CD4-positive, alpha-beta T cell treated with Interleukin-1 beta for 1 hour (primary cell): ENCODE data around the gene ZBTB25.

Experiments
- DNase-seq, 2 donors: peaks; one replicate each; pipeline ENCODE4 v3.0.0-alpha.2; 2020 to 2022

Gene ZBTB25

DNA sequence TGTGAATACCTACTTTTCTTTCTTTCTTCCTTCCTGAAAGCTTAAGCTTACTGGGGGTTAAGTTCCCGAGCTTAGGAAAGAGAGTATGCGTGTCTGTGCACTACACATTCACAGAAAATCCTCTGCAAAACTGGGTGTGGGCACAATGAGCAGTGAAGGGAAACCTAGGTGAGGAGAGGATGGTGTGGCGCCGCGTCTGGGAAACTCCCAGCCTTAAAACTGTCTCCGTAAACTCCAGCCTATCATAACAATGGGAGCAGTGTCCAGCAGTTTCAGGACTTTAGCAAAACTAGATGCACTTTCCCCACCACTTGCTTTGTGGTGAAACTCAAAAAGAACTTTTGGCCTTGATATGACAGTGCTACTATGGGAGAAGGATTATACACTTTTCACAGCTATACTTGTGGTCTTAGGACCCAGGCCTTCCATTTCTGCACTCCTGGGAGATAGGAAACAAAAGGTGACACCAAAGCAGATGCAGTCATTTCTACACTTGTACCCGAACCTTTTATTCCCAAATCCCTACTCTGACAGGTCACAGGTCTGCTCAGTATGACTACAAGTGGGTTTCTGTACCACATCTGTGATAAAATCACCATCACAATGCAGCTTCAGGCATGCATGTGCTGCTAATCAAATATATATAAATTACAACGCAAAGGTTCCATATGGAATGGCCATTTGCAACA lies 27.9 kb downstream of the ZBTB25 start:
- DNase-seq: no peak

DNA sequence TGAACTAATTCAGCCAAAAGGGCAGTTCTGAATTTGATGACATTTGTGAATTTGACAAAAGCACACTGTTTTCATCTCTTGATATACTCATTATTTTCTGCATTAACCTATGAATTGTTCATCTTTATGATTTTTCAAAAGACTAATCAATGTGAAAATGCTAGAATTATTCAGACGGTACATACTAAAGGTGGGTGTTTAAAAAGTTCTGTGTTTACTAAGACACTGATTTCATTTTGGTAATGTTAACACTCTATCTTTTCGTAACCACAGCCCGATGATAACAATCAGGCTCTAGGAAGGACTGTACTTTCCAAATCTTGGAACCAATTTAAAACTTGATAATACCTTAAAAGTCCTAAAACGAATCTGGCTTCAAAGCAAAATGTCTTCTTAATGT lies 28.9 kb downstream of the ZBTB25 start:
- no peak for DNase-seq

GRCh38 chr14:64474041-64474440 lies 29.6 kb downstream of the ZBTB25 start:
- DNase-seq: no peak

DNA sequence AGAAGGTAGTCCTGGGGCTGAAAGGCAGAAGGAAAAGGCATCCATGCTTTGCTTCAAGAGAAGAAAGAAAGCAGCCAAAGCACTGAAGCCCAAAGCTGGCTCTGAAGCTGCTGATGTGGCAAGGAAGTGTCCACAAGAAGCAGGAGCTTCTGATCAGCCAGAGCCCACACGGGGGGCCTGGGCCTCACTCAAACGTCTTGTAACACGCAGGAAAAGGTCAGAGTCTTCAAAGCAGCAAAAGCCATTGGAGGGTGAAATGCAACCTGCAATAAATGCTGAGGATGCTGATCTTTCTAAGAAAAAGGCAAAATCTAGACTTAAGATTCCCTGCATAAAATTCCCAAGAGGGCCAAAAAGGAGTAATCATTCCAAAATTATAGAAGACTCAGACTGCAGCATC lies 35.2 kb downstream of the ZBTB25 start:
- no peak for DNase-seq

DNA sequence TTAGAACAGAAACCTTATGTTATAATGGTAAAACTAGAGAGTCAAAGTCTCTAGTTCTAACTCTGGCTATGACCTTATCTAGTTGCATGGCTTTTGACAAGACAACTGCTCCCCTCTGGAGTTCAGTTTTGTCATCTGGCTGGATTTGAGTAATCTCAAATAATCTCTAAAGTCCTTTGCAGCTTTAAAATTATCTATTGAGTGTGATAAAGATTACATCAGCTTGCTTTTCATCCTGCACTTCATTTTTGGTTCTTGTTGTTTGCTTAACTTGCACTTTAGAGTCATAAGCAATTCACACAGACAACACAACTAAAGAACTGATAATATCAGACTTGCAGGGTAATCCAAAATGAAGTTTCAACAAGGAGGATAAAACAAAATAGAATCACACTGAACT lies 36.1 kb downstream of the ZBTB25 start:
- DNase-seq: no peak

DNA sequence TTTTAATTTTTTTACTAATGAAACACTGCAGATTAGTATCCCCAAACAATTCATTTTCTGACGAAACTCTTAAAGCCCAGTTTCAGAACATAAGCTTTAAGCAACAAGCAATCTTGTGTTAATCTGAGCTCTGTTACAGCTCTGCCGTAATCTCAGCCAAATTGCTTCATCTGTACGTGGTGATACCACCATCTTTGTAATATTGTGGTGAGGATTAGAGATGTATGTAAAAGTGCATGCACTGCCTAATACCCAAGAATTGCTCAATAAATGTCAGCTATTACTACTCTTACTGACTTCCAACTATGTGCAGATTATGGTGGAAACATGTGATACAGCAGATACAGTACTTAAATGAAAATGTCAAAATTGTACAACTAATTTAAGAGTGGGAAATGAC lies 36.5 kb downstream of the ZBTB25 start:
- DNase-seq: no peak

DNA sequence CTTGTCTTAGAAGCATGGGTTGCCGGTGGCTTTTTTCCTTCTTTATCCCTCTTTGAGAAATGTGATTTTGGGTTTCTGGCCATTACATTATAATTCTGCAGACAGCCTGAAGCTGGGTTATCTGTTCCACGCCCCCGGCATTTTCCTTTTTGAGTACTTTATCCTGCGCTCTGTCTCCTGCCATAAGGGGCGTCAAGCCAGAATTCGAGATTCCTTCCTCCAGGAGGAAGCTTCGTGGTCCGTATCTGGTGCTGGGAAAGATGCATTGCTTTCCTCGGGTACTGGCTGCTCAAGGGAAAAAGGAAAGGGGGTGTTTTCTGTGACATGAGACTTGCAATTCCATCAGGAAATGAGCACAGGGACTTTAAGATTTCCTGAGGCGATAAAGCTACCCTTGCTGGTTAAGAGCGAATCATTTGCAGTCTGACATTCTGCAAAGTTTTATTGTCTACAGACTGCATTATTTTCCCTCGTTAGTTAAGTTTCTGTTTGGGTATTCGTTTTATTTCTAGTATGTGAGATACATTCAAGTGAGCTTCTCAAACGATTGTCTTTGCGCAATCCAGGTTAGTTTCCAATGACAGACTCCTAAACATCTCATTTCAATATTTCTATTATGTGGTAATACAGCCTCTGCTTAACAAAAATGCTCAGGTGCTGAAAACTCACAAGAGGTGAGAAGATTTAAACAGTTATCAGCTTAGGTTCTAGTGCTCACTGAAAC lies 37.6 kb downstream of the ZBTB25 start:
- DNase-seq: no peak

DNA sequence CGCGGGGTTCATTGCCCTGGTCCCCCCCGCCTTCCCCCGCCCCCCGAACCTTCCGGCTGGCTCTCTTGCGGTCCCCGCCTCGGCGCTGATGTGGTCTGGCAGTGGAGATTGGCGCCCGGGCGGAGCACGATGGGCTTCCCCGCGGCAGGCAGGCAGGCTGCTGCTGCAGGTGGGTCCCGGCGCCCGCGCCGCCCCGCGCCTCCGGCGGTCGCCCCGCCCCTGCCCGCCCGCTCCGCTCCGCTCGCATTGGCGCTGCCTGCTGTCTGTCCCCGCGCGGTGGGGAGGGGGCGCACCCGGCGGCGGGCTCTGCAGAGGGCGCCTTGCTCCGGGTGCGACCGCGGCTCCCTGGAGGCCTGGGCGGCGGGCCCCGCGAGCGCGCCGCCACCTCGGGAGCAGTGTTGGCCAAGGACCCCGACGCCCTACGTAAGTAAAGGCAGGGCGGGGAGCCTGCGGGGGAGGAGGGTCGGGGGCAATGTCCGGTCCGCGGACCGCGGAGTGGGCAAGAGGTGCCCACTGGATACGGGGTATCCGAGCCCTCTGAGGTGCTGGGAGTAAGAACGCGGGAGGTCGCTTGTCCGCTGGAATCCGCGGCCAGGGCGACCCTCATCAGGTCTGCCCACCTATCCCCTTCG lies 38.3 kb downstream of the ZBTB25 start, which contains the start of gene AKAP5:
Gene AKAP5, plus strand, starts transcription at position 309 of the 632 bp plus-strand sequence. CDS start 2,896 bp downstream, outside the sequence.
- peak; percentile 72 to 77 for DNase-seq

- DNase-seq: no peak
Observed at GRCh38 chr14:64464651-64465050, 39.0 kb downstream of the ZBTB25 start.

- DNase-seq: no peak
Observed at GRCh38 chr14:64463873-64464272, 39.8 kb downstream of the ZBTB25 start.

DNA sequence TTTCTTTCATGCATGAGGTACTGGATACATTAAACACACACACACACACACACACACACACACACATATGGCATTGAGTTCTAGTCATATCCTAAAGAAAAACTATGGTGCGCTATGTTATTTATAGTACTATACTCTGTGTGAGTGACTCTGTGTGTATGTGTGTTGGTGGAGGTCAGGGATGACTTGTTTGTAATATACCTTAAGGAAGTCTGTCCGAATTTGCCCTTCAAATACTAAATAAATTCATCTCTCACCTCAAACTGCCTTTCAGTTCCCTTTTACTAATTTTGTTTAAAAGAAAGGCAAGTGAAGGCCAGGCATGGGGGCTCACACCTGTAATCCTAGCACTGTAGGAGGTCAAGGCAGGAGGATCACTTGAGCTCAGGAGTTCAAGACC lies 40.4 kb downstream of the ZBTB25 start:
- DNase-seq: no peak

GRCh38 chr14:64461221-64461620 lies 42.4 kb downstream of the ZBTB25 start:
- DNase-seq: no peak

GRCh38 chr14:64459405-64460136 lies 44.1 kb downstream of the ZBTB25 start:
- no peak for DNase-seq

DNA sequence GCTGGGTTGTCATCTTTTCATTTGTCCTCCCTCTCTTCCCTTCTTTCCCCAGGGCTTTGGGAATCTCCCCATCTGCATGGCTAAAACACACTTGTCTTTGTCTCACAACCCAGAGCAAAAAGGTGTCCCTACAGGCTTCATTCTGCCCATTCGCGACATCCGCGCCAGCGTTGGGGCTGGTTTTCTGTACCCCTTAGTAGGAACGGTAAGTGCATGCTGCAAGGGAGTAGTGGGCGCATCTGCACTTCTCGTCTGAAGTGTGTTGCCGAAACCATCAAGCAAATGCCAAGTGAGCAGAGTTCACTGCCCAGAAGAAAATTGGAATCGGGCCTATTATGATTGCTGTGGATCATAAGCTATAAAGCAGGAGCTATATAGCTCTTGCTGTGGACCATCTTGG lies 49.0 kb downstream of the ZBTB25 start:
- no peak for DNase-seq

- DNase-seq: no peak
Observed at GRCh38 chr14:64450255-64450654, 53.4 kb downstream of the ZBTB25 start.

- DNase-seq: peak; percentile 16 to 19
Observed at GRCh38 chr14:64447876-64448670, 55.6 kb downstream of the ZBTB25 start.

DNA sequence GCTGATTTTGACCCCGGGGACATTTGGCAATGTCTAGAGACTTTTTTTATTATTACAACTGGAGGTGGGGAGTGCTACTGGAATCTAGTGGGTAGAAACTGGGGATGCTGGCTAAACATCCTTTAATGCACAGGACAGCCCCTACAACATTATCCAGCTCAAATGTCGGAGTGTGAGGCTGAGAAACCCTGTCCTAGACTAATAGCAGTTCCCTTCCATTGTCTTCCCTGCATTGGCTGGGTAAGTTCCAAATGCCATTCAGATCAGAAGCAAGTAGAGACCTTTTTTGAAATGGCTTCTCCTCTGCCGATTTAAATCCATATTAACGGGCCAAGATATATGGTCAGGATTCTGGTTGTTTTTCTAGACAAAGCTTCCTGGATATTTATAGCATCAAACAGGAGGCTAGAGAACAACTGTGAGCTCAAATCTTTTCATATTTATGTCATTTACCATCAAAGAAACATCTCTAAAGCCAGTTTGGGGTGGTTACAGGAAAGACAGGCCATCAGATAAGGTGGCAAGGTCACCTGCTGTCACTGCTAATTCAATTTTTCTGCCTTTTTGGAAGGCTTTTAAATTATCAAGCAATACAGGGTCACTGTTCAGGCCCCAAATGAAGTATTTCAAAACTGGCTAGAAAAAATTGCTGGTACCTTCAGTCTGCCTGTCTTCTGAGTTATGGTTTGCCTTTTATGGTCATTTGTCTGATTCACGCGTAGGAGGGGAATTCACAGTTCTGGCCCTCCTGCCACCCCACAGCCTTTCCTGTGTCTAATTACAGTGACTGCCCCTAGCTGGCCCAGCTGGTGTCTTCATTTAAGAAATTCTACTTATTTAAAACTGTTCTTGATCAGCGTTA lies 58.4 kb downstream of the ZBTB25 start:
- DNase-seq: peak; percentile 70 to 71

- DNase-seq: no peak
Observed at GRCh38 chr14:64444140-64444539, 59.5 kb downstream of the ZBTB25 start.

DNA sequence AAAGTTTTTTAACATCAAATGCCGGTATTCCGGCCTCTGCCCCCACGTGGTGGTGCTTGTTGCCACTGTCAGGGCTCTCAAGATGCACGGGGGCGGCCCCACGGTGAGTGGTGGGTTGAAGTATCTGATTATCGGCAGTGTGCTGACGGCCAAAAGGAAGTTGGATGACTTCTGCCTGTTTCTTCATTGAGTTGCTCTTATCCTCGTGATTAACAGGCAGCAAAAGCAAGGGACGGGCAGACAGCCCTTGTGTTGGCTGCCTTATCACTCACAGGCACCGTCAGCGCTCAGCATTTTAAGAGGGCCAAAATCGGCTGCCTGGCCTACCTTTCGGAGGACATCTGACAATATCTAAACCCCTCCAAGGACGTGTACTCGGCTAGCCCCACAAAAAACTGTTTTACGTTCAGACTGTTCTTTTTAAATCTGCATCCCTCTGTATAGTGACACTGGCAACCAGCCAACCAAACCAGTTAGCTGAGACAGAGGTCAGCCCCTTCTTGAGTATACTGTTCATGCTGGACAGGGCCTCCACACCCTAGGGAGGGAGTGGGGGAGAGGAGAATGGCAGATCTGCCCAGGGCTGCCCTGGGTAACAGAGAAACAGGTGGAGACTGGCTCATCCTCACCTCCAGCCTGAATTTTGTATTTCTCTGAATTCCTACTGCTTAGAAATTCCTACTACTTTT lies 61.2 kb downstream of the ZBTB25 start:
- DNase-seq: no peak

GRCh38 chr14:64440494-64440893 lies 63.1 kb downstream of the ZBTB25 start:
- DNase-seq: no peak

DNA sequence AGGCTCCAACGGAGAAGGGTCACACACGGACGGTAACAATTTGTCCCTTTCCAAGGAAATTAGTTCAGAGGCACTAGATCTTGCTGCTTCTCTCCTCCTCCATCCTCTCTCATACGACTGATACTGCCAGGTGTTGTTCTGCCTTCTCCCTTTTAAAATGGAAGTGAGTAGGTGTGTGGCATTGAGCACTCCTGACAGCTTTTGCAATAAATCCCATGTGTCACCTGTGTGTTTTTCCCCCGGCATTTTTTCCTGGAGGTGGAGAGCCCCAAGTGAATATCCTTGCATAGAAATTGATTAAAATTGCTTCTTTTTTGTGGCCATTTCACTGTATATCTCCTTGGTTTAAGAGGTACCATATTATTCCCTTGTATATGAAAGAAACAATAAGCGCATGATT lies 64.5 kb downstream of the ZBTB25 start:
- no peak for DNase-seq
